GM19023 (cell line): ENCODE data around the gene ANKH.

ENCODE experiments used
- ATAC-seq: cut with Tn5 transposase; IDR thresholded peaks from one replicate; pipeline ENCODE4 v1.9.1; 2021; ENCODE audit warnings: mild to moderate bottlenecking, moderate library complexity; ENCODE audit not compliant: unreplicated experiment

The ANKH gene

DNA sequence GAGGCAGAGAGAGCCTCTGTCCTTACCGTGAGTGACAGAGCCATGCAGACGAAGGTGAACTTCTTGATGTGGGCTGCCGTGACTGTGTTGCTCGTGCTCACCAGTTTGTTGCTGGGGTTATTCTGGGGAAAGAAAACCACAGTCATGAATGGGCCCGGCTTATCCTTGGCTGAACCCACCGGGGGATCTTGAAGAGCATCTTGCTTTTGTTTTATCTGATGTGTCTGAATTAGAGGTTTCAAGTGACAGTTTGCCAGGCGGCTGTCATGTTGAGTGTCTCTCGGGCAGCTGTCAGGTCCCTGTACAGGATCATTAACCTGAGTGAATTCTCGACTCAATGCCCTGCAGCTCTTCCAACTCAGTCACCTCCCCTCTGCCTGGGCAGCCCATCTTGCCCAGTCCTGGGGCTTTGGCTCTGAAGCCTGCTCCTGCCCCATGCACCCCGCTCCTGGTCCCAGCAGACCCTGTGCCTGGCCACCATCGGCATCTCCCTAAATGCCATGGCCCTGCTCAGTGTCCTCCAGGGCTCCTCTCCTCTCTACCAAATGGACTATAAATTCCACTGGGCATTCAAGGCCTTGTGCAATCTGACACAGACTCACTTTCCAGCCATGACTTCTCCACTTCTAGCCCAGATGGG is 129.7 kb downstream of the ANKH start:
- no peak for ATAC-seq

GRCh38 chr5:14741131-14741530 is 130.4 kb downstream of the ANKH start:
- ATAC-seq, result no peak

DNA sequence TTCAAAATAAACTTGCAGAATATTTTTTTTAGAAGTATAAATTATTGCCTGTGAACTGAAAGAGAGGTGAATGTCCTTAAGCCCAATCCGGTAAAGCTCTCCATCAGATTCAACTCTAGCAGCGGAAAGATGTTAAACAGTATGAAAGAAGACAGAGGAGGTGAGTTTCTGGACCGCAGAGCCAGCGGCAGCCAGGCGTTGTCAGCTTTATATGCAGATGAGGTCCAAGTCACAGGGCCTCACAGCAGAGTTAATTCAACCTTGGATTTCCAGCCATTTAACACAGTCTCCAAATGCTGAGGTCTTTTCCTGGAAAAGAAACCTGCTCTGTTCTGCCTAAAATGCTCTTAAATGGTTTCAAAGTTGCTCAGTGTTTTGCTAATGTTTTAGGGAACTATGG is 131.6 kb downstream of the ANKH start:
- ATAC-seq, result no peak

DNA sequence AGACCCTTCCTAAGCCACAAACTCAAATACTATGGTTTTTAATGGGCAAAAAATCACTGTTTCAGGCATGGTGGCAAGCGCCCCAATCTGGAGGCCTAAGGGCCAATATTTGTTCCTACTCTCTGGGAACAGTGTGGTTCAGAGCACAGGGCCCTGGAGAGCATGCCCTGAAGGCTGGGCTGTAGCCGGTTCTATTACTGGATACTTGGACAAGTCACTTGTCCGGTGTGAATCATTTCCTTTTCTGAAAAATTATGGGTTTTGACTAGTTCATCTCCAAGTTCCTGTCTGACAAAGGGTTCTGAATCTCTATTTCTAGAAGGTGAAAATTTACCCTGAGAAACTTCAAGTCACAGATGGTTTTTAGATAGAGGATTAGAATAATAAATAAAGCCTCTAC is 132.0 kb downstream of the ANKH start:
- no peak for ATAC-seq

DNA sequence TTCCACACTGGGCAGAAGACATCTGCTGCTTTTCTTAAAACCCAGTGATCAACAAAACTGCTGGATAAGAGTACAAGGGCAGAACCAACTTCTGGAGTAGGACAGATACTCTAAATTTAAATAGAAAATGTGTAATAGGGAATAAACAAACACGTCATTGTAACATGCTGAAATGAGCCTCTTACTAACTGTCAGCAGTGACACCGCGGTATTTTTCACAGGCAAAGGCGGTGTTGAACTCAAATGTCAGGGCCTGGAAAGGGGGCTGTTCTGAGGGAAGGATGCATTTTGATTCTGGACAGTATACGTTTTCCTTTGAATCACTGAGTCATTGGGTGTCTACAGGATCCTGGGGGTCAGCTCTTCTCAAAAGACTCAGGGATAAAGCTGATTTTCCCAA is 133.5 kb downstream of the ANKH start:
- no peak for ATAC-seq

DNA sequence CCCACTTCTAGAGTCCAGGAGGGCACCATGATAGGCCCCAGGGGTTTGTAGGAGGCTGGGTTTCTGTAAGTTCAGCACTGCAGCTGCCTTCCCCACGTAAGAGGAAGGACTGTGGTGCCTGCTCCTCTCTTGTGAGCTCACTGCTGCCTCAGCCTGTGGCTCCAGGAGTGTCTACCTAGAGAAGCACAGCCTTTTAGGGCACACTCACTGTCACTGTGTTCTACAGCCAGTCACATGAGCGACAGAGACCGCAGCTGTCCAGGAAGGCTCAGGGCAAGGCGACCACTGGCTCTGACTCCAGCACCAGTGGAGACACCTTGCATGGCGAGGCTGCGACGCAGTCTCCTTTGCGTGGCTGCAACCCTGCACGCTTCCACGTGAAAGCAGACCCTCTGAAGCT is 134.3 kb downstream of the ANKH start:
- no peak for ATAC-seq

DNA sequence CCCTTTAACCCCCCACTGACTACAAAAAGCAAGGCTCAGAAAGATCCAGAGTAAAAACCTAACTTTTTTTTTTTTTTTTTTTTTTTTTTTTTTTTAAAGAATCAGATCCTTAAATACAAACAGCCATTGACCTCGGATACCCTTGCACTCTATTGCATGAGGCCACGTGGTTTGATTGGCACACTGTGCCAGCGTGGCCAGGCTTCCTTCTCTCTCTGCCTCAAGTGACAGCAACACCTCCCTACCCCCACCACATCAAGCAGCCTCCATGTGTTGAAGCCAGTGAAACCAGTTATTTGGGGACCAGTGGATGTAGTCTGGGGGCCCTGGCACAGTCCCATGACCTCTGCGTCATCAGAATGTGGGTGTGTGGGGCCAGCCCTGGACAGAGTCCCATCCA is 135.6 kb downstream of the ANKH start:
- ATAC-seq, result no peak

- ATAC-seq, result no peak
These were observed 137.2 kb downstream of the ANKH start for GRCh38 chr5:14734396-14734795.

DNA sequence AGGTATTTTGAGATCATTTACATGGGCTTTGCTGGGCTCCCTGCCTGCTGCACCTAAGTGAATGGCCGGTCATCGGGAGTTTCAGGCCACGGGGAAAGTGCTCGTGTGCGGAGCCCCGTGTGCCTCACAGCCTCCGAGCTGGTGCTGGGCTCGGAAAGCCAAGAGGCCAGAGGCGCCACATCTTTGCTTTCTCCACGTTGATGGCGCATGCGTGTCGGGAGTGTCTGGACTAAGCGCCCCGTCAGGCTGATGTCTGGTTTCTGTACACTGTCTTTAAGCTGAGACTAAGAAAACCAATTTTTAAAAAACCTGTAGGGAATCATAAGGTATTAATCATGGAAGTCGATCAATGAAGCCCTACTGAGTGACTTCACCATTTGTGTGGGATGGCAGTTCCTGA is 137.9 kb downstream of the ANKH start:
- no peak for ATAC-seq

GRCh38 chr5:14732991-14733390 is 138.6 kb downstream of the ANKH start:
- no peak for ATAC-seq

- ATAC-seq, result no peak
These were observed 140.7 kb downstream of the ANKH start for GRCh38 chr5:14730881-14731280.

DNA sequence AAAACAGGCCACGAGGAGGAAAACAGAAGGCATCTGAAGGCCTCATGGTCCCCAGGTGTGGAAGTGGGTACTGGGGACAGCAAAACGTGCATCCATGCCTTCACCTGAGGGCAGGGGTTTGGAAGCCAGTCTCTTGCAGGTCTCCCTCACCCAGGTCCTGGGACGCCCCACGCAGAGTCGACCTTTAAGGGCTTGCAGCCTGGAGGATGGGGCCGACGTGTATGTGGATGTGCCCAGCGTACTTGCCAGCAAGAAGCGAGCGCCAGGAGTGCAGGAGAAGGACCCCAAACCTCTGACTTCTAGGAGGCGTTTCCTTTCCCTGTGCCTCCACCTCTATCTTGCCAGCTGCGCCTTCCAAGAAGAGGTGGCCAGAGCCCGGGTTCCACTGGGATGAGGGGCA is 141.1 kb downstream of the ANKH start:
- ATAC-seq, result no peak

DNA sequence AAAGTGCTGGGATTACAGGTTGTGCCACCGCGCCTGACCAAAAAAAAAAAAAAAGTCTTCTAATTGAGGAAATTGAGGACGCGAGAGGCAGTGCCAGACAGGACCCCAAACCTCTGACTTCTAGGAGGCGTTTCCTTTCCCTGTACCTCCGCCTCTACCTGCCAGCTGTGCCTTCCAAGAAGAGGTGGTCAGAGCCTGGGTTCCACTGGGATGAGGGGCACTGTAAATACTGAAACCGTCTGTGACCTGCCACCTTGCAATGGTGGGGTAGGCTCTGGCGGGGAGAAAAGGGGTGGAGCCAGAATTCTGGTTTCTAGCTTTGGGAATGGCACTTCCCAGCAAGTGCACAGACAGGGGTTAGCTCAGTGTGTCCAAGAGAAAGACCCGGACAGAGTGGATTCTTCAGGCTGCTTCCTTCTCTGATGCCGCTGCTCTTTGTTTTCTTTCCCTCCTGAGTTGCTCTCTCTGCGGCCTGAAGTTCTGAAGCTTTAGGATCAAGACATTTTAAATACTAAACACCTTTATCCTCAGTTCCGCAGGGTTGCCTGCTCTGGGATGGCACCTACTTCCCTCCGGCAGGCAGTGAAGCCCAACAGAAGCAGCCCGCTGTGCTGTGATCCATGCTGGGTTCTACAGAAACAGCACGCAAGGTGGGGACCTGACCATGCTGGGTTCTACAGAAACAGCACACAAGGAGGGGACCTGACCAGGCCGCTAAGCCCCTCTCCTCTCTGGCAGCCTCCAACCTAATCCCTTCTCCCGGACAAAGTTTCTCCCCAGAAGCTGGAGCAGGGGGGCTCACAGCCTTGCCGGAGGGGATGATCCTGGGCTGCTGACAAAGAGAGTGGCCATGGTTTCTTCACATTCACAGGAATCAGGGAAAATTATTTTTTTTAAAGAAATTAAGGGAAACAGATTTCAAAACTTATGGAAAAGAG is 141.9 kb downstream of the ANKH start:
- no peak for ATAC-seq

GRCh38 chr5:14728459-14728938 is 143.1 kb downstream of the ANKH start:
- no peak for ATAC-seq

- no peak for ATAC-seq
These were observed 143.6 kb downstream of the ANKH start for GRCh38 chr5:14727928-14728458.

DNA sequence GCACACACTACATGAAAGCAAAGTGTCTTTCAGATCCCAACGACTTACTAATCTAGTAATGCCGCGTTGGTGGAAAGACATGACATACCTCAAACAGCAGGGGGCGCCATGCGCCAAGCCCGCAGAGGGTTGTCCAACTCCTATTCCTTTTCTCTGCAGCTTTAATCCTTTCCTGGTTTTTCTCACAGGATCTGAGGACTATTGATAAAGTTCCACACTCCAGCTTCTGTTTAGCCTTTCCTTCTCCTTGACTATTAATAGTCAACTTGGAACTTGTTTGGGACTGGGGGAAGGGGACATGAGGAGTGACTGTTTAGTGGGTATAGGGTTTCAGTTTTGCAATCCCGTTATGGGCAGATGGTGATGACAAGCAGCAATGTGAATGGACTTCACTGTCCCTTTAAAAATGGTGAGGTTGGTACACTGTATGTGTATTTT is 144.1 kb downstream of the ANKH start:
- ATAC-seq, result no peak

DNA sequence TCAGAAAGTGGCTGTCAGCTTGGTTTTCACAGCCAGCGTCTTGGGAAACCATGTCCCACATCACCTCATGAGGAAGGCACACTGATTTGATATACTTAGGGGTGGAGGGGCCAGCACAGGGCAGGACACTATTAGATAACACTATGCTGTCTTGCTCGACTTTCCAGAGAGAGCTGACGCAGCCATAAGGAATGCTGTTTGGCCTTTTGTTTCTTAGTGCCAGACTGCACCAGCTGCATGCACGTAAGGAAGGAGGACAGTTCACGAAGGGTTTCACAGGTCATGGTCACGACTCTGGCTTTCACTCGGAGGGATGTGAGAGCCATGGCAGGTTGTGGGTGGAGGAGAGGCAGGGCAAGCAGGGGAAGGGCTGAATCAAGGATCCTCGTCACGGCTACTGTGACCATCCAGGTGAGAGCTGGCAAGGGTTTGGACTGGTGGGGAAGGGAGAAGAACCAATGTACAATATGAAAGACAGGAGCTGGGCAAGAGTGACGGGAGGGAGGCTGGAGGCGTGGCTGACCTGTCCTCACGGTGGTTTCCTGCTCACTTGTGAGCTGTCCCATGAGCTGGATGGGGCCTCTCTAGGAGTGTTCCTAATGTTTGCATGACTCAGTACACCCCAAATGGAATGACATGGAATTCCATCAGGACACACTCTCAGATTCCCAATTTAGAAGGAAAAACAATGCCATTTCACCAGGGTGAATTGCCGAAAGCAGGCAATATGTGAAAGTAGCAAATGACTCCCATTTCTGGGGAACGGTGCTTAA is 145.3 kb downstream of the ANKH start:
- no peak for ATAC-seq

- ATAC-seq, result no peak
These were observed 146.9 kb downstream of the ANKH start for GRCh38 chr5:14724633-14725032.

DNA sequence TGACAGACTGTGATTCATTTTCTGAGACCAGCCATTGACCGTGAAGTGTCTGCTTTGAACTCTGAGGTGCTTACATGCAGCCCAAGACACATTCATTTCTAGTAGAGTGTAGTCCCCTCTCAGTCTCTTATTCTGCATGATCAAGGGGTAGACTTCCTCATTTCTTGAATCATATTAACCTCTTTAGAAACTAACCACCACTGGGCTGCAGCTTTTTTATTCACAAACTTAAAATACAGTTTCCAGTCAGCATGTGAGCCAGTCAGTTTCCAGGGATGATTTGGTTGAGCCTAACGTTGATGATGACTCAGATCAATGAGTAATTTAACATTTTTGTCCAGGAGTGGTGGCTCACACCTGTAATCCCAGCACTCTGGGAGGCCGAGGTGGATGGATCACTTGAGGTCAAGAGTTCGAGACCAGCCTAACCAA is 147.9 kb downstream of the ANKH start:
- ATAC-seq, result no peak

- ATAC-seq, result no peak
These were observed 148.7 kb downstream of the ANKH start for GRCh38 chr5:14722923-14723322.

- no peak for ATAC-seq
These were observed 149.5 kb downstream of the ANKH start for GRCh38 chr5:14721990-14722656.
